Peyer's patch (tissue), 4 donors: ENCODE measurements around the gene RIOK2.

Source experiments
- CTCF ChIP-seq, 6 experiments: fragments of 450-650 bp in 4 of 6; fragments of 200-600 bp in 2 of 6; sonication (generic) in 1 of 6; IDR thresholded peaks; one replicate each; pipeline ENCODE4 v1.5.1; 2017 to 2019; ENCODE audit warnings: antibody characterized with exemption in 6 of 6, mild to moderate bottlenecking in 3 of 6, moderate library complexity in 1 of 6
- POLR2A ChIP-seq, 2 donors: fragments of 450-650 bp; IDR thresholded peaks; one replicate each; pipeline ENCODE4 v1.5.1; 2017; ENCODE audit warnings: antibody characterized with exemption in 2 of 2, mild to moderate bottlenecking in 2 of 2, moderate library complexity in 2 of 2

GRCh38 chr5:97120195-97120594 is 62.9 kb downstream of the RIOK2 start:
- TF ChIP-seq CTCF (IDR thresholded peaks at IDR 0.05) (no peak), POLR2A (IDR thresholded peaks at IDR 0.05) (no peak)
